Subcutaneous abdominal adipose tissue (tissue), 5 donors: Measurements from ENCODE around the gene BBLN.

Source experiments
- H3K27ac ChIP-seq: one replicate; pipeline ENCODE4 v1.7.0; 2013; ENCODE audit warnings: low read depth, mild to moderate bottlenecking, inconsistent platforms, low read length, moderate library complexity
- H3K27me3 ChIP-seq, 5 donors: one replicate each; pipeline ENCODE4 v1.7.0; 2013; ENCODE audit warnings: low read length in 5 of 5, inconsistent platforms in 1 of 5; ENCODE audit not compliant: control insufficient read depth in 5 of 5, insufficient read depth in 4 of 5
- H3K36me3 ChIP-seq, 5 donors: one replicate each; pipeline ENCODE4 v1.7.0; 2013; ENCODE audit warnings: low read length in 5 of 5; ENCODE audit not compliant: control insufficient read depth in 5 of 5, insufficient read depth in 5 of 5
- H3K4me1 ChIP-seq, 5 donors: one replicate each; pipeline ENCODE4 v1.7.0; 2013; ENCODE audit warnings: low read length in 5 of 5, mild to moderate bottlenecking in 3 of 5, moderate library complexity in 1 of 5; ENCODE audit not compliant: control insufficient read depth in 5 of 5, insufficient read depth in 5 of 5
- H3K4me3 ChIP-seq, 5 donors: one replicate each; pipeline ENCODE4 v1.7.0; 2013; ENCODE audit warnings: low read length in 5 of 5, low read depth in 1 of 5
- H3K9ac ChIP-seq, 5 donors: one replicate each; pipeline ENCODE4 v1.7.0; 2013; ENCODE audit warnings: low read length in 5 of 5, mild to moderate bottlenecking in 4 of 5, moderate library complexity in 3 of 5
- H3K9me3 ChIP-seq, 5 donors: one replicate each; pipeline ENCODE4 v1.7.0; 2013; ENCODE audit warnings: low read length in 5 of 5; ENCODE audit not compliant: control insufficient read depth in 5 of 5
- donor health status: healthy.
- donor health status: healthy.
- donor health status: healthy.
- donor health status: healthy.
- donor health status: healthy.

Gene BBLN

GRCh38 chr9:128211981-128212281, 51.9 kb downstream of the BBLN start:
- Histone ChIP-seq H3K27ac (no peak overlapping the region), H3K9me3 (no peaks in the 10 kb centered on the region)

More at GRCh38 chr9:128211981-128212281, 51.9 kb downstream of the BBLN start:
- Histone ChIP-seq H3K4me3 (no peak overlapping the region), H3K36me3 (no peaks in the 10 kb centered on the region), H3K4me1 (peaks cover 0 to 33% (median 27%) of the 10 kb centered on the region in 5 donors), H3K27me3 (peaks cover 4 to 30% (median 11%) of the 10 kb centered on the region in 5 donors), H3K9ac (no peak overlapping the region)
